HG03060 (cell line): ENCODE results near the gene MEX3A.

Source experiments
- ATAC-seq: cut with Tn5 transposase; IDR thresholded peaks from one replicate; pipeline ENCODE4 v1.9.1; 2021; ENCODE audit warnings: low read depth, moderate number of reproducible peaks; ENCODE audit not compliant: unreplicated experiment

Gene MEX3A

GRCh38 chr1:156104065-156104810, 22.0 kb upstream of the MEX3A start:
- ATAC-seq: no peak

GRCh38 chr1:156103521-156103947, 21.3 kb upstream of the MEX3A start:
- ATAC-seq: no peak

- ATAC-seq: no peak
Observed at GRCh38 chr1:156102633-156103511, 20.6 kb upstream of the MEX3A start.

GRCh38 chr1:156101880-156102279, 19.6 kb upstream of the MEX3A start:
- no peak for ATAC-seq

DNA sequence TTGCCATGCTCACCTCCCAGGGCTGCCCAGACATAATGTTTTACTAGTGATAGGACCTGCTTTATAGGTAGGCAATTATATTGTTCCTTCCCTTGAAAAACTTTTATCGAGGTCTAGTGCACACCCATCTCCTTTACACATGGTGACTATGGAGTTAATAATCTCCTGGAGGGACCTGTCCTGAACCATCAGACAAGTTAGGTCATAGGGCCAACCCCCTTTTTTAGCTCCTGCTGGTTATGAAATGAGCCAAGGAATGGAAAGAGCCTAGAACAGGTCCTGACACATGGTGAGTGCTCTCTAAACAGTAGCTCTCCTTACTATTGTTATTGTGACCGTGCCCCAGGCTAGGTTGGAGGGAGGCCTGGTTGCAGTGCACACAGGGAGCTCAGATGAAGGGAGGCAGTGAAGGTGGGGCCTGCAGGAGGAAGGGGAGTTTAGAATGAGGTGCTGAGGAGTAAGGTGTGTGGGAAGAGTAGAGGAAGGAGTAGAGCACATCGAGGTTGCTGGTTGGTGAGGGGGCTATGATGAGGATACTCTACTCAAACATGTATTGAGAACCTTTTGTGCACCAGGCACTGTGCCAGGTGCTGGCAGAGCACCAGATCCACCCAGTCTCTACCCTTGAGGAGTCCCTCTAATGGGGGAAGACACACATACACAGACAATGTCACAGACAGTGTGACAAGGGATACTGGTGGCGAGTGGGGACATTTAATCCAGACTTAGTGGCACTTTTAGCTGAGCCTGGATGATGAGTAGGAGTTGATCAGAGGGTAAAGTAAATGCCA, 18.1 kb upstream of the MEX3A start:
- no peak for ATAC-seq

GRCh38 chr1:156099282-156099681, 17.0 kb upstream of the MEX3A start:
- ATAC-seq: no peak

DNA sequence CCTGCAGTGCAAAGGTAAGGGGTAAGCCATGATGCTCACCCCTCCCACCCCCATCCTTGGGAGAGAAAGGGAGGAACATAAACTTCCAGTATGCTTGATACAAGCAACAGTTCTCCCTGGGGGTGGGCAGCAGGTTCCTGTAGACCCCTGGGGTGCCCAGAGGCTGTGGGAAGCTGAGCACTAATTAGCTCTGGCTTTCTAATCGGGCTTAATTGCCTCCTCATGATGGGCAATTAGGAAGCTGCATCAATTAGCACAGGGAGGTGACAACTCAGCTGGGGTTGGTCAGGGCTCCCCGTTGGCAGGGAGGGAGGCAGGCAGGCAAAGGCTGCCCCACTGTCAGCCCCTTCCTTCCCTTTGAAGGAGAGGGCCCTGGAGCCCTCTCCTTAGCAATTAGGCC, 16.5 kb upstream of the MEX3A start:
- no peak for ATAC-seq

GRCh38 chr1:156097499-156098178, 15.4 kb upstream of the MEX3A start:
- no peak for ATAC-seq

DNA sequence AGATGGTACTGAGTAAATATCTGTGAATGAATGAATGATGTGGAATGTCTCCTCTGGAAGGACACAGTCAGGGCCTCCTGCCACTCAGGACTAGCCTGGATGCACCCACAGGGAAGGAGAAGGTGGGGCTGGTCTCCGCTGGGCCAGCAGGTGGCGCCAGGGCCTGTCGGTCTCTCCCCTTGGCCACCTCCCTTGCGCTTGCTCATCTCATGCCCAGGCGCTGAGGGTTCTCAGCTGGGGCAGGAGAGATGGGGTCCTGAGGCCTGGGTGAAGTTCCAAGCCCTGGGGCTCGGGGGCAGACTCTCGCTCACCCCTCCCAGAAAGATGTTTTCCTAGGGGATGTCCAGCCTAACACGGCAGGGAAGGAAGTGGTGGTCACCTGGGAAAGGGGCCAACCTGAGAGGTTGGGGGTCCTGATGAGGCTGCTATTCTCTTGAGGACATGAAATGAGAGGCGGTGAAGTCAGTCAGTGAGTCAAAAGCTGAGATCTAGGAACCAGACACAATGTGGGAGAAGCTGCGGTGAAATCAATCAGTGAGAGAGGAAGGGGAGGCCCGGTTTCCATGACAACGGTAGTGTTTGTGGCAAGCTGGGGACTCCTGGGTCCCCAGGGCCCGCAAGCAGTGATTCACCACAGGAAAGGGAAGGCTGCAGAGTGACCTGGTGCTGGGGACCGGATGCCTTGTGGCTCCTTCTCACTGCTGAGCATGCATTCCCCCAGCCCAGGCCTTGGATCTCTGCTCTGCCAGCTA, 14.6 kb upstream of the MEX3A start:
- peak; percentile 51 for ATAC-seq

- no peak for ATAC-seq
Observed at GRCh38 chr1:156095906-156096508, 13.7 kb upstream of the MEX3A start.

GRCh38 chr1:156091610-156092009, 9.3 kb upstream of the MEX3A start:
- no peak for ATAC-seq

GRCh38 chr1:156090840-156091188, 8.5 kb upstream of the MEX3A start:
- ATAC-seq: no peak

GRCh38 chr1:156090138-156090839, 8.0 kb upstream of the MEX3A start:
- ATAC-seq: no peak

DNA sequence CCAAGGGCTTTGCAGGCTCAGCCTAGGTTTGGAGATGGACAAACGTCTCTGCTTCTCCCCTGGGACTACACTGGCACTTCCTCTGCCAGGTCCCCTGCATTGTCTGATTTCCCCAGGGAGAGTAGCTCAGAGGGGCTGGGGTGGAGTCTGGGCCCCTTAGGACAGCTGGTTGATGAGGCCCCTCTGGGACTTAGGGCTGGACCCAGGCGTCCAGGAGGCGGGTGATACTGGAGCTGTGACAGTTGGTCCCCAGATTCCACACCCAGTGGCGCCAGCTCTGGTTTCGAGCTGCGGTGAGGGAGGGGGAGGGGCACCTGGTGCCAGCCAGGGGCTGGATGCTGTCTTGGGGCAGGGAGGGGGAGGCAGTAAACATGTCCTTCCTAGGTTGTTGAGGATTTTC, 7.4 kb upstream of the MEX3A start:
- ATAC-seq: no peak

DNA sequence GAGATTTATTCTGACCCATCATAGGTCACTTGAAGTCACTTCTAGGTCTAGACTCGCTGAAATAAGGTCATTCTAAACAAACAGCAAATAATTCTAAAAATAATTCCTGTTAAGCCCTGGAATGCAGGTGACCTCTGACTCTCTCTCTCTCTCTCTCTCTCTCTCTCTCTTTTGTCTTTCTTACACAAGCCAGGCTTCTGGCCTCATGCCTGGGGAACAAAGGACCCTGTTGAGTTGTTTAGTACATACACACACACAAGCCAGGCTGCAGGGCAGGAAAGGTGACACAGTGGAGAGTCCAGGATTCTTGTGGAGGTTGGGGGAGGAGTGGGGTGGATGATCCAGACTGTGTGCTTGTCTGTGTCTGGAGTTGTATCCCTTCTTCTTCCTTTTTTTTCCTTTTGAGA, 4.0 kb upstream of the MEX3A start:
- no peak for ATAC-seq

DNA sequence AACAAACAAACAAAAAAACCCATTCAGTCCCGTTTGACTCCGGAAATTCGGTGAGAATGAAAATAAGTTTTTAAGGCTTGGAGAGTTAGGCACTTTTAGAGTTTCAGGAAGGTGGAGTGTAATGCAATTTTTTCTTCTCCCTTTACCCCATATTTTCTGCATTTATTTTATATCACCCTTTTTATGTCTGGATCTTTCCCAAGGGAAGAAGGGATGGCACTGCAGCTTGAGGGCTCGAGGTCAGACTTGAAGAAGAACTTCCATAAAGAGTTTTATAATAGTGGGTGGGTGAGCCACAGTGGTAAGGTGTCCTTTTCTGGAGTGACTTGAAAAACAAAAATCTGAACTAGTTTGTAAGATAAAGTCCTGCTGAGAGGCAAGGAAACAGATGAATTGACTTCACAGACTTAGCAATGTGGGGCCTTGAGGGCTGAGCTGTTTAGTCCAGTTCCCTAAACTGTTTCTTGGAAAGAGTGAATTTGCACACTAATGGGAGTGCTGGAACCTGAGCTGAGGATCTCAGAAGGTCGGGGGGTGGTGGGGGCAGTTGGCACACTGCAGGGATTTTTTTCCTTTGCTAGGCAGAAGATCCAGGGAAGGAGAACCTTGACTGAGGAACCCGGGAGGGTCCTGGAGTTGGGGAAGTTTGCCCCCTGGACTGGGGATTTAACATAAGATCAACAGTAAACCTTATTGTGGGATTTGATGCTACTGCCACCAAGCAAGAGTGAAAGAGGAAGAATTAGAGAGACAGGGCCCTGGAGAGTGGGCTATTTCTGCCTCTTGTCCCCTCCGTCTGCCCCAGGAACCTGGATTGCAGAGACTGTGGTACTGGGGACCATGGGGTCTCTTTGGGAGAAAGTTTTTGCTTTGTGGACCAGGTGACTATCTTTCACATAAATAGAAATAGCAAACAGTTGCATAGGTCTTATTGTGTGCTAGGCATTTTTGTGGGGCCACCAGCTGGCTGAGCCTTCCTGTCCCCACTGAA, 1.8 kb upstream of the MEX3A start:
- ATAC-seq: no peak

- ATAC-seq: no peak
Observed at GRCh38 chr1:156081917-156082308, 352 bp downstream of the MEX3A start.
